Muscle of arm (tissue), 12 donors: ENCODE results near the gene DOP1B. TPM values are rescaled to one million over a fixed set of nuclear protein-coding genes. Genes with fewer than 3 reads are reported as not detected.
"Not testable (repeated sequence)": the region's sequence is repeated elsewhere in the genome, so short reads cannot be mapped to it uniquely, and the experiment has no call there.

ENCODE experiments used
- DNase-seq: peaks from one replicate; pipeline ENCODE4 v3.0.0-alpha.2; 2013
- polyA plus RNA-seq, 12 donors: library from polyadenylated mRNA; unstranded; fragments of 120-200 nt; gene quantifications; one replicate each; pipeline ENCODE4 v1.2.1, GENCODE V29; 2013; ENCODE audit not compliant: insufficient read length in 12 of 12

The DOP1B gene
- polyA plus RNA-seq, 12 donors = 5.5 to 23.8 (median 6.6) TPM; not detected in 1

DNA sequence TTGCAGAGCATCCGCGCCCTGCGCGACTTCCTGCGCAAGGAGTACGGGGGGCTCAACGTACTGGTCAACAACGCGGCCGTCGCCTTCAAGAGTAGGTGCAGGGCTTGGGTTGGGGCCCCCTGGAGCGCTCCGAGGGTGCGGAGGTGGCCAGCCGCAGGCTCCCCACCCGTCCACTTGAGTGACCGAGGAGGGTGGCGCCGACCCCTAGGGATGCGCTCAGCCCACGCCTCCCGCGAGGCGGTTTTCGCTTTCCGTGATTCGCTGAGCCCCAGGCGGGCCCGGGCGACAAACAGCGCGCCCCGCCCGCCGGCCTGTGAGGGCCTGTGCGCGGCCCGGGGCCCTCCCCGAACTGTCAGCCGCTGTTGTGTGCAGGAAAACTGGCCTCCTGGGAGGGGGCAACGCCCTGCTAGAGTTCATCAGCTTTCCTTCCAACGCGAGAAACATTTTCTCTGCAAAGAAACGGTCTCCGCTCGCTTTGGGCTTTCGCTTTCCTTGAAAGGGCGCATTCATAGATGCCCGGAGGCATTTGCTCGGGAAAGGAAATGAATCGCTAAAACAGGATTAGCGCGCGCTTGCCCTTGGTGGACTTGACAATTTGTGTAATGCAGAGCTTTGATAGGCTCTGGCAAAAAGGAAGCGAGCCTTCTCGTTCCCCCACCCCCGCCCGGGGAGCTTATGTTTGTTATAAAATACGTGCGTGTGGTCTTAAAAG is 21.1 kb upstream of the DOP1B start:
- DNase-seq = peak; percentile 69

DNA sequence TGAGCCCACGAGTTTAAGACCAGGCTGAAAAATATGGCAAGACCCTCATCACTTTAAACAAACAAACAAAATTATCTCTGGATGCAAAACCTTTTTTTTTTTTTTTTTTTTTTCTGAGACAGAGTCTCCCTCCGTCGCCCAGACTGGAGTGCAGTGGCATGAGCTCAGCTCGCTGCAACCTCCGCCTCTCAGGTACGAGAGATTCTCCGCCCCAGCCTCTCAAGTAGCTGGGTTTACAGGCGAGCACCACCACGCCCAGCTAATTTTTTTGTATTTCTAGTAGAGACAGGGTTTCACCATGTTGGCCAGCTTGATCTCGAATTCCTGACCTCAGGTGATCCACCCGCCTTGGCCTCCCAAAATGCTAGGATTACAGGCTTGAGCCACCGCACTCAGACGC is 16.8 kb upstream of the DOP1B start:
- DNase-seq = not testable (repeated sequence)

DNA sequence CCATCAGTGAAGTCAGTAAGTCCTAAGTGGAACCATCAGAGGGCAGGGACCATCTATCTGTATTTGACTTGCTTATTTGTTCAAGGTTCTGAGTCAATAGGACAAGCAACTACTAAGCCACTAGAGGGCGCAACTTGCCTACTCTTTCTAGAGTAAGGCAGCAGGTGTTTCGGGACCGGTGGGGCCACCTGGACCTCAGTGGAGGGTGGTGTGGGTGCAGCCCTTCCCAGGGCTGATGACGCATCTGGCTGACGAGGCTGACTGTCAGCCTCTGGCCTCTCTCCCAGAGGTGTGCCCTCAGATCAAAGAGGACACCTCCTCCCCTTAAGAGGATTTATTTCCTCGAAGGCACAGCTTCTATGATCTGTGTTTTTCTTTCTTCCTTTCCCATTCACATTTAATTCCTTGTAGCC is 15.1 kb upstream of the DOP1B start:
- peak; percentile 65 for DNase-seq

DNA sequence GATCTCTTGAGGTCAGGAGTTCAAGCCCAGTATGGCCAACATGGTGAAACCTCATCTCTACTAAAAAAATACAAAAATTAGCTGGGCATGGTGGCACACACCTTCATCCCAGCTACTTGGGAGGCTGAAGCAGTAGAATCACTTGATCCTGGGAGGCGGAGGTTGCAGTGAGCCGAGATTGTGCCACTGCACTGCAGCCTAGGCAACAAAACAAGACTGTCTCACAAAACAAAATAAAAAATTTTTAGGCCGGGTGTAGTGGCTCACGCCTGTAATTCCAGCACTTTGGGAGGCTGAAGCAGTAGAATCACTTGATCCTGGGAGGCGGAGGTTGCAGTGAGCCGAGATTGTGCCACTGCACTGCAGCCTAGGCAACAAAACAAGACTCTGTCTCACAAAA is 12.4 kb upstream of the DOP1B start:
- DNase-seq = not testable (repeated sequence)

DNA sequence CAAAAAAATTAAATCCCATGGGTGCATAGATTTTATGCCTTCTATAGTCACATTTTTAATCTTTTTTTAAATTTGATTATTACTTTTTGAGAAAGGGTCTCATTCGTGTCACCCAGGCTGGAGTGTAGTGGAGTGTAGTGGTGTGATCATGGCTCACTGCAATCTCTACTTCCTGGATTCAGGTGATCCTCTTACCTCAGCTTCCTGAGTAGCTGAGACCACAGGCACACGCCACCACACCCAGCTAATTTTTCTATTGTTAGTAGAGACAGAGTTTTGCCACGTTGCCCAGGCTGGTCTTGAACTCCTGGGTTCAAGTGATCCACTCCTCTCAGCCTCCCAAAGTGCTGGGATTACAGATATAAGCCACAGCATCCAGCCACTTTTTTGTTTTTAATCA is 11.4 kb upstream of the DOP1B start:
- no peak for DNase-seq

DNA sequence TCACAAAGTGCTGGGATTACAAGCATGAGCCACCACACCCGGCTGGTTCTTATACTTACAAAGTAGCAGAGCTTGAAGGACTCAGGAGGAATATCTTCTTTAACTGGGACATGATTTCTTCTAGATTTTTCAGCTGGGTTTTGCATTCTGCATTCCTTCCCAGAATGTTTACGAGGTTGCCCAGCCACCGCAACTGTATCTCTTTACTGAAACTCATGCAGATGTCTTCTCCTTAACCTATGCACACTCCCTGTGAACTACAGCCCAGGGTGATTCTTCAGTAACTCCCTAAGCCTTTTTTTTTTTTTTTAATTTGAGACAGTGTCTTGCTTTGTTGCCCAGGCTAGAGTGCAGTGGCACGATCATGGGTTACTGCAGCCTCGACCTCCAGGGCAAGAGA is 8.7 kb upstream of the DOP1B start:
- DNase-seq = no peak

DNA sequence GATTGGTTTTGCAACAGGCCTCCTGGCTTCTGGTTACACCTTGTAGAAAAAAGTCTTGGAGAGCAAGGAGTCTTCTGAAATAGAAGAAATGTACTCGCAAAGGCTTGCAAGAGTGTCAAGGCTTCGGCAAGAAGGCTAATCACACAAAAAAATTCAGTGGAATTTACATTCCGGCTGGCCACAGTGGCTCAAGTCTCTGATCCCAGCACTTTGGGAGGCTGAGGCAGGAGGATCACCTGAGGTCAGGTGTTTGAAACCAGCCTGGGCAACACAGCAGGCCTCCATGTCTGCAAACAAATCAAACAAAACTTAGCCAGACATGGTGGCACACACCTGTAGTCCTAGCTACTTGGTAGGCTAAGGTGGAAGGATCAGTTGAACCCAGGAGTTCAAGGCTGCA is 7.7 kb upstream of the DOP1B start:
- no peak for DNase-seq

DNA sequence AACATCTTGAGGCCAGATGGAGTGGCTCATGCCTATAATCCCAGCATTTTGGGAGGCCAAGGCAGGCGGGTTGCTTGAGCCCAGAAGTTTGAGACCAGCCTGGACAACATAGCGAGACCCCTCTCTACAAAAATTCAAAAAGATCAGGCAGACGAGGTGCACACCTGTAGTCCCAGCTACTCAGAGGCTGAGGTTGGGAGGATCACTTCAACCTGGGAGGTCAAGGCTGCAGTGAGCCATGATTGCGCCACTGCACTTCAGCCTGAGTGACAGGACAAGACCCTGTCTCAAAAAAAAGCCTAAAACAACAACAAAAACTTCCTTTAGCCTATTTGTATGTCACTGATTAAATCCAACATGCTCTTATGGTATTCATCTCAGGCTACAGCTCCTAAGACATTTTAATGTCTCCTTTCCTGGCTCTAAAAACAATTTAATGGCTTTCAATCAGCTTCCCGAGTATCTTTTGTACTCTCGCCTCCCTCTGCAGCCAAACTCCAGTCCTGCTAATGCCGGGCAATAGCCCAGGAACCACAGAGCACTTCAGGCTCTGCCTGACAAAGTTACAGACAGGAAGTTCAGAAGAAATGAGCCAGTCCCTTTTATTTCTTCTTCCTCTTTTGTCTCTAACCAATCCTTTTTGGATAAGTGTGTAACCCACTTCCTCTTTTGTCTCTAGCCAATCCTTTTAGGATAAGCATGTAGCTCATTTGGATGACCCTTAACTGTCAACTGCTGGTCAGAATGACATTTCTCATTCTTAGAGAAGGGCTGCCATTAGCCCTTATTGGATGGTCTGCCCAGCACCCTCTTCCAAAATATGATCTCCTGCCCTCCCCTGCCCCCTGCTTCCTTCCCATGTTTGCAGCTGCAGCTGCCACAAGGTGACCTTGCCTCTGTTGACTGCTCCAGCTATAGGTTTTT is 6.6 kb upstream of the DOP1B start:
- DNase-seq = peak; percentile 46

DNA sequence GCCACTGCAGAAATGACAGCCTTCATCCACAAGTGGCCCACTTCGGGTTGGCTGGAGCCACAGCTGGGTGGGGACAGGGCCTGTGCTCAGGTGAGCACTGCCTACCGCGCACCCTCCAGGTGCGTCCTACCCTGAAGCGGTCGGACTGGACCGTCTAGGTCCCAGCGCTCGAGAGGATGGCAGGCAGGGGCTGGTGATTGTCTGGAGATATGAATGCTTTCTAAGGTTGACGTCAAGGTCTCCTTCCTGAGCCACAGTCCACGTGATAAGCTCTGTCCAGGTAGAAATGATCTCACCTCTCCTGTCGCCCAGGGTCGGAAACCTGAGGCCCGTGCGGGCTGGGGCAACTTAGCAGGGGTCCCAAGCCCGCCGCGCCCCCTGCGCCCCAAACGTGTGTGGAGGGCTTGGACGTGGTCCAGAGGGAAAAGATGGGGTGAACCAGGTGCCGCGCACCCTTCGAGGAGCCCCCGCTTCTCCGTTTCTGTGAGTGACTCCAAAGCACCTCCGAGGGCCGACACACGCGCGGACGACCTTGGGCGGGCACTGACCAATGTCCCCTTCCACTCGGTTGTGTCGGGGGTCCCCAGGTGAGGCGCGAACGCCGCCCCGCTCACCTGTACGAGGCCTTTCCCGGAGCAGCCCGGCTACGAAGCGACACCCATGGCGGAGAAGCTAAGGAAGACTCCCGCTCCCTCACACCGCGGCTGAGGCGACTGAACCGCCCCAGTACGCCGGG is 853 bp upstream of the DOP1B start:
- DNase-seq = no peak

DNA sequence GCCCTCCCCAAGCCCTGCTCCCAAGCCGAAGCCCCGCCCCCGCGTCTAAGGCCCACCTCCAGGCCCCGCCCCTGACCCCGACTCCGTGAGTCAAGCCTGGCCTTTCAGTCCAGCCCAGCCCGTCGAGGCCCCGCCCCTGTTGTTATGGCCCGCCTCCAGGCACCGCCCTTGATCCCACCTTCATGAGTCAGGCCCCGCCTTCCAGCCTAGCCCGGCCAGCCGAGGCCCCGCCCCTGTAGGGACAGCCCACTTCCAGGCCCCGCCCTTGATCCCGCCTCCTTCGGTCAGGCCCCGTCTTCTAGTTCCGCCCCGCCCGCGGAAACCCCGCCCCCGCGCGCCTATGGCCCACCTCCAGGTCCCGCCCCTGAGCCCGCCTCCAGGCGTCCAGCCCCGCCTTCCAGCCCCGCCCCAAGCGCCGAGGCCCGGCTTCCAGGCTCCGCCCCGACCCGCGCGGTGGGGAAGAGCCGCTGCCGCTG is 247 bp upstream of the DOP1B start:
- DNase-seq = peak; percentile 98

DNA sequence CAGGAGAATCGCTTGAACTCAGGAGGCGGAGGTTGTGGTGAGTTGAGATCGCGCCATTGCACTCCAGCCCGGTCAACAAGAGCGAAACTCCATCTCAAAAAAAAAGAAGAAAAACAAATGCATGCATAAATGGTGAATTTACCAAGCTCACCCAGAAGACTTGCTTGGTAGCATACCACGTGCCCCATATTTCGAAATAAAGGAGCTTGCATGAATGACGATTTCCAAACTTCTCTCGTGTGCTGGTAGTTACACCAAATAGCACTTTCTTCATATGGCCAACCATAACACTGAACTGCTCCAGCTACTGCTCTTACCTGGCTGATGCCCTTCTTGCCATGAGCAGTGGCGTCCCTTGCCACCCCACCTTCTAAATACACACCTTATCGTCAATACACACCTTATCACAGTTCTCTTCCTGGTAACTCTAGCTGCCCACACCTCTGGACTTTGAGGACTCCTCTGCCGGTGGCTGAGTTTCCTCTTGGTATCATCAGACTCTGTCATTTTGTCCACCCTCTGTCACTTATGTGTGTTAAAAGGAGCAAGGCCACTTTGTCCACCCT is 2.8 kb downstream of the DOP1B start:
- no peak for DNase-seq

DNA sequence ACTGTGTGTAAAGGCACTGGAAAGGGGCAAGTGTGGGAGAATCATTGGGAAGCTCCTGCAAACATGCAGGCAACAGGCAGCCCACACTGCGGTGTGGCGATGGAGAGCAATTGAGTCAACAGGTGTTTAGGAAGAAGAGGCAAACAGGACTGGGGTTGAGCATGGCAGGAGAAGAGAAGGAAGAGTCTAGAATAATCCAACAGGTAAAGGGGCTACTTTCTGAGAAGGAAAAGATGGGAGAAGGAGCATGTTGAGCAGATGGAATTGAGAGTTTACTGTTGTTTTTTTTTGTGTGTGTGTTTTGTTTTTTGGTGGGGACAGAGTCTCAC is 4.2 kb downstream of the DOP1B start:
- no peak for DNase-seq

DNA sequence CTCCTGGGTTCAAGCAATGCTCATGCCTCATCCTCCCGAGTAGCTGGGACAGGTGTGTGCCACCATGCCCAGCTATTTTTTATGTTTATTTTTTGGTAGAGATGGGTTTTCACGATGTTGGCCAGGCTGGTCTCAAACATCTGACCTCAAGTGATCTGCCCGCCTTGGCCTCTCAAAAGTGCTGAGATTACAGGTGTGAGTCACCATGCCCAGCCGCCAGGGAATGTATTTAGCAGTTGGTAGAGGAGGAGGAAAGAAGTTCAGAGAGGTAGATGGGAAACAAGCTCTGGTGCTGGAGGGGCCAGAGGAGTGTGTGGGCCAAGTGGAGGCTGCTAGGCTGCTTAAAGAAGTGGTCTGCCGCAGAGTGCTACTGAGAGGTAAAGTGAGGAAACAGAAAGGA is 6.0 kb downstream of the DOP1B start:
- DNase-seq = no peak

DNA sequence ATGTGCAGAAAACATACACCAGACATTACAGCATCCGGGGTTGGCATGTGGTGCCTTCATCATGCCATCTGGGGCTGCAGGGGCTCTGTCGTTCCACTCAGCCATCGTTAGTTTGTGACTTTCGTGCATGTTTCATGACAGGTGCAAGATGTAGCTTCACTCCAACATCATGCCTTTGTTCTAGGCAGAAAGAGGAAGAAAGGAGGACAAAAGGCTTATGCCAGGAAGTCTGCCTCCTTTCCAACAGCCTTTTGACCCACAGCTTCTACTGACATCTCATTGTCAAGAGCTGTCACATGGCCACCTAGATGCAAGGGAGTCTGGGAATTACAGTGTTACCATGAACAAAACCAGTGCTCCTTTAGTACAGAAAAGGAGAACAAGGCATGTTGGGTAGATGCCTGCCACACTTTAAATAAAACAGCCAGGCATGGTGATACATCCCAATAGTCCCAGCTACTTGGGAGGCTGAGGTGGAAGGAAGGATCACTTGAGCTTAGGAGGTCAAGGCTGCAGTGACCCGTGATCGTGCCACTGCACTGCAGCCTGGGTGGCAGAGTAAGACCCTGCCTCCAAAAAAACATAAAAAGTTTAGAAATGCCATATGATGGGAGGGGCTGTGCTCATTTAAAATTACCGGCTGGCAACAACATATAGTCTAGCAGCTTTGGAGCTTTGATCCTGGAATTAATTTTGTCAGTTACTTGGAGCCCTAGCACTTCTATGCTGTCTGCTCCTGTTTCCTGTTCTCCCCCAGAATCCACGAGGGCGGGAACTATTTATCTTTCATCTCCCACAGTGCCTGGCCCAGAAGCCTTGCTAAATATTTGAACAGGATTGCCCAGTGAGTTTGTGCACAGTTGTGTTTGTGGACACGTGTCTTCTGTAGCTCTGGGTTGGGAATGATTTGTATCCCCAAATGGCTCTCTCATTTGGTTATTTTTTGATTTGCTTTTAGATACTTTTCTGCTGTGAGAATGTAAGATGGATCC is 7.4 kb downstream of the DOP1B start:
- no peak for DNase-seq

DNA sequence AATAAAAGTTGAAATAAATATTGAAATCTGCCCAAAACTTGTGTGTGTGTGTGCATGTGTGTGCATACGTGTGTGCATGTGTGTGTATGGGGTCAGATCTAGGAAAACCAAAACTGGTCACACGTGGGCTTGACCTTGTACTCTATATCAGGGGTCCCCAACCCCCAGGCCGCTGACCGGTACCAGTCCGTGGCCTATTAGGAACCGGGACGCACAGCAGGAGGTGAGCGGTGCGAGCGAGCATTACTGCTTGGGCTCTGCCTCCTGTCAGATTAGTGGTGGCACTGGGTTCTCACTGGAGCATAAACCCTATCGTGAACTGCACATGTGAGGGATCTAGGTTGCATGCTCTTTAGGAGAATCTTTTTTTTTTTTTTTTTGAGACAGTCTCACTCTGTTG is 8.7 kb downstream of the DOP1B start:
- DNase-seq = no peak

DNA sequence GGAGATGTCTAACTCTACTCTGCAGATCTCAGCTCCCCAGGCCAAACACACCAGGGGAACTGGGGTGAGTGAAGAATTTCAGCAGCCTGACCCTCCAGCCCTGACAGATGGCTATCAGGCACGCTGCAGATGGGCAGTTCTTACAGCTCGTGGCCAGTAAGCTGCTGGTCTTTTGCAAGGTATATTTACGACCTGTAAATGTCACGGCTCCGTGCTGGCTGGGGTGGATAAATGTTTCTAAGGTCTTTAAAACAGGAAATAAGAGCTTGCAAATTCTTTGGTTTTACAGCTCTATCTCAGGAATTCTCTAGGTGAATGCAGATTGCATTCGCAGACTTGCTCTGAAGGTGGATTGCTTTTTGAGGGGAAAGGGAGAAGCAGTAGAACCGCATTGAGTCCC is 10.1 kb downstream of the DOP1B start:
- no peak for DNase-seq

DNA sequence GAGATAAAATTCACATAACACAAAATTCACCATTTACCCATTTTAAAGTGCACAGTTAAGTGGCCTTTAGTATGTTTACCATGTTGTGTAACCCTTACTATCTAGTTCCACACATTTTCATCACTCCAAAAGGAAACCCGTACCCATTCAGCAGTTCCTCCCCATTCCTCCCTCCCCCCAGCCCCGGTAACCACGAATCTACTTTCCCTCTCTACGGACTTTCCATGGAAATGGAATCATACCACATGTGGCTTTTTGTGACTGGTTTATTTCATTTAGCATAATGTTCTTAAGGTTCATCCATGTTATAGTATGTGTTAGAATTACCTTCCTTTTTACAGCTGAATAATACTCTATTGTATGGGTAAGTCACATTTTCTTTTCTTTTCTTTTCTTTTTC is 10.9 kb downstream of the DOP1B start:
- DNase-seq = no peak

DNA sequence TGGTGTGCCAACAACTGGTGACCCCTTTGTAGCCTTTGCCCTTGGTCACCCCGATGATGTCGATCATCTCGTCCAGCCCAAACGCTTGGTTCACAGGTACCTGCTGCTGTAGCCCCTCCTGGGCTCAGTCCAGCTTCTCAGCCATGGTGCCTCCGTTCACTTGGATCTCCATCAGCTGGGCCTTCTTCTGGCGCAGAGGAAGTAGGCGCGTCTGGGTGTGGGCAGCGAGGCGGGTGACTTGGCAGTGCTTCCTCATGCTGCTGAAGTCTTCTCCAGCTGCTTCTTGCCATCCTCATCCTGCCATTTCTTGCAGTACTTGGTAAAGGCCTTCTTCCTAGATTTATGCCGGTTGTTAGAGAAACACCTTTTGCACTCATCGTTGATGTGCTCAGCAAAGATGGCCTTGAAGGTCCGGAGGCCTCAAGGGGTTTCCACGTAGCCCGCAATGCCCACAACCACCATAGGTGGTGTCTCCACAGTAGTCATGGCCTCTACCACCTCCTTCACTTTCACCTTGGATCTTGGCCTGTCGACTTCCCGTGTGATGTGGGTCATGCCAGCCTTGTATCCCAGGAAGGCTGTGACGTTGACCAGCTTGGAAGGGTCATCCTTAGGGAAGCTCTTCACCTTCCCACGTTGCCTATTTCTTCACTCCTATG is 13.0 kb downstream of the DOP1B start:
- DNase-seq = no peak

DNA sequence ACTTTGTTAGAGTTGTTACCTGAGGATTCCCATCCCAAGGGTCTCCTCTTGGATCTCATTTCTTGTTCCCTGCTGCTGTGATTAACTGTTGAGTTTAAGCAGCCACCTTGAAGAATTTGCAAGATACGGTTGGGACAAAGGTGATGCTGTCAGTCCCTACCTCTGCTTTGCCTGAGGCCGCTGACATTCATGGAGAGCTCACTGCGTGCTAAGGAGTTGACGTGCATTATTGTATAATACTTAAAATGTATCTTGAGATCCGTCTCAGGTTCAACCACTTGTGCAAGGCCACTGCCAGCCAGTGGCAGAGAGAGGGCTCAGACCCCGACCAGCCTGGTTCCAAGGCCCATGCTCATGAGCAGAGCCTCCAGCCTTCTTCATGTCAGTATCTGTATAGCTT is 14.2 kb downstream of the DOP1B start:
- DNase-seq = no peak

DNA sequence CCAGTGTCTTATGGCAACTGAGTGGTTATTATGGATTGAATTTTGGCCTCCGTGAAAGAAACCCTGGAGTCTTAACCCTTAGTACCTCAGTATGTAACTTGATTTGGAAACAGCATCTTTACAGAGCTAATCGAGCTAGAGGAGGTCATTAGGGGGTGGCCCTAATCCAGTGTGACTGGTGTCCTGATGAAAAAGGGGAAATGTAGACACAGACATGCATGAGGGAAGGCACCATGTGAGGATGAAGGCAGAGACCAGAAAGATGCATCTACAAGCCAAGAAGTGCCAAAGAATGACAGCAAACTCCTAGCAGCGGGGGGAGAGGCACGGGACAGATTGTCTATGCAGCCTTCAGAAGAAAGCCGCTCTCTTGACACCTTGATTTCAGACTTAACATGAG is 14.7 kb downstream of the DOP1B start:
- DNase-seq = no peak
